NOMO-1 treated with DMSO at 0.1 percent for 48 hours (cell line): ENCODE measurements around the gene ZNF221.
A peak's percentile ranks its signal among the peaks of the same experiment; 100 is the strongest.
"Not testable (repeated sequence)": the region's sequence is repeated elsewhere in the genome, so short reads cannot be mapped to it uniquely, and the experiment has no call there.

Experiments
- DNase-seq: peaks from one replicate; lab custom pipeline; 2025; ENCODE audit not compliant: unreplicated experiment; lab: John Stamatoyannopoulos, UW

The ZNF221 gene

GRCh38 chr19:43950834-43951645, at the start of gene ZNF221:
Gene ZNF221 (plus strand): TSS chr19:43951228. CDS start chr19:43962727, 11,499 bp downstream.
- peak; percentile 93 for DNase-seq

DNA sequence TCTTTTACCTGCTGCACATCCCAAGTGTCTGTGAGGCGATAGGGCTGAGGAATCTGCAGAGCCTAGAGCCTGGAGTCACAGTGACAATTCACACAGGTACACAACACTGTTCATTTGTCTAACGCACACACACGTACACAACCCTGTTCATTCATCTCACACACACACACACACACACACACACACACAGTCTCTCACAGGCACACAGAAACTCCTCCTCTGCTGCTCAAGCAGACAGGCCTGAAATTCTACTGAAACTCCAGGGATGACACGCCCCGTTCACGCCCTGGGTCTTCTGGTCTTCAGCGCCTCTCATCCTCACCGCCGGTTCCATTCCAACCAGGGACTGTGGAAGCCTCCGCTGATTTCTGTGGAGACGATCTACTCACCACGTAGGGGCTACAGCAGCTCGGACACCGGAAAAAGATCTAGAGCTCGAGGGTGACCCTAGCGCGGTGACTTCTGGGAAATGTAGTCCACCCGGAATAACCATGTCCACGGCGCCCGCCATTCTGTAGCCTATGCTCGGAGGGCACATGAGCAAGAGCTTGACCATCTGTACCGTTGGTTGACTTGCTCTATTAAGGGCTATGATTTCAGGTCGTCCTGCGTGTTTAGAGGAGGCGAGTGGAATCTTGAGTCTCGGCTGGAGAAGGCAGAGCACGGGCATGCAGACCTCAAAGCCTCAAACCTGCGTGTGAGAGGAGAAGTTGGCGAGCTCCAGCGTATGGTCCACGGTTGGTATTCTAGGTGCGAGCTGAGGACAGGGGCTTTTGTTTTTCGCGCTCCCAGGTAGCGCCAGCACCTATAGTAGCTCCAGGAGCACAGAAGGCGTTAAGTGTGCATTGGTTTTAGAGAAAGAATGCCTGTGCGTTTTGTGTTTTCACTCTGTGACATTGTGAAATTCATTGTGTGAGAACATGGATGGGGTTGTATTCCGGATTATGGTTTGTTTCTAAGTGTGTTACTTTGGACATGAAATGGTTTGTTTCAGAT, 49.3 kb upstream of the ZNF221 start:
- DNase-seq: peak; percentile 46

DNA sequence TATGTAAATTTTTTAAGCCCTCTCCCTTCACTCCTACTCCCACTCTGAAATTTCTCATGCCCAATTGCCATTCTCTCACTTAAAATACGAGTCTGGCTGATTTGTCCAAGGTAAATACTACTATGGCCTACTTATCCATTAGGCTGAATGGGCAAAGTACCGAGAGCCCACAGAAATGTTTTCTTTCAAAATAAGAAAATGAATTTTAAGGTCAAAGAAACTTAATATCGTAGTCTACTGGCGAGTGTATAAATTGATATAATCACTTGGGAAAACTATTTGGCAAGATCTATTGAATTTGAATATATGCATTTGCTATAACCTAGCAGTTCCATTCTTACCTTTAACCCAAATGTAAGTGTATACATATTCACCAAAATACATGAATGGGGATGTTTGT, 48.6 kb upstream of the ZNF221 start:
- no peak for DNase-seq

DNA sequence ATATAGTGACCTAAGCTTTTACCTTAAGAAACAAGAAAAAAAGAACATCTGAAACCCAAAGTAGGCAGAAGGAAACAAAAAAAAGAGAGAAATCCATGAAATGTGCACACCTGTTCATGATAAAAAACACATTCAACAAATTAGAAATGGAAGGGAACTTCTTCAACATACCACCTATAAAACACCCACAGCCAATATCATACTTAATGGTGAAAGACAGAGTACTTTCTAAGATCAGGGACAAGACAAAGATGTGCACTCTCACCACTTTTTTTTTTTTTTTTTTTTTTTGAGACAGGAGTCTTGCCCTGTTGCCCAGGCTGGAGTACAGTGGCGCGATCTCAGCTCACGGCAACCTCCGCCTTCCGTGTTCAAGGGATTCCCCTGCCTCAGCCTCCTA, 45.1 kb upstream of the ZNF221 start:
- DNase-seq: no peak

DNA sequence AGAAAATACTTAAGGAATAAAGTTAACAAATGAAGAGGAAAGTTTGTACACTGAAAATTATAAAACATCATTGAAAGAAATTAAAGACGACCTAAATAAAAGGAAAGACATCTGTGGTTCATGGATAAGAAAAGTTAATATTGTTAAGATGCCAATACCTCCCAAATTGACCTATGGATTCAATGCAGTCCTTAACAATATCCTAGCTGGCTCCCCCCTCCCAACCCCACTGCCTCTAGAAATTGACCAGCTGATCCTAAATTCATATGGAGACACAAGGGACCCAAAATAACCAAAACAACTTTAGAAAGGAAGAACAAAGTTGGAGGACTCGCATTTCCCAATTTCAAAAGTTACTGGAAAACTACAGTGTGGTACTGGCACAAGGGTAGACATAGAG, 44.3 kb upstream of the ZNF221 start:
- DNase-seq: no peak

DNA sequence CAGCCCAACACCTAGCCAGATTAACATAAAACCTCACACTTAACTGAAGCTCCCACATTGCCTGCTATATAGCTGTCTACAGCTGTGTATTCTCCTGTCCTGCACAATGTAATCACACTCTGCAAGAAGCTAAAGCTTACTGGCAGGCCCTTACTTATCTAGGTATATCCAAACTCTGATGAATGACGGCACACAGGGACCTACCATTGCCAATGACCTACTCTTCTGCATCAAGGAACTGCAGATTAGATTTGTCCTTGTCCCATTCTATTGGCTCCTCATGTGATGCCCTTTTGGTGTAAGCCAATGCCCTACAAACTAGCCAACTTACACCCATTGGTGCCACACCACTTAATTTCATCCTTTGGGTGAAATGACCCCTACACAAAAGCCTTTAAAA, 42.4 kb upstream of the ZNF221 start:
- no peak for DNase-seq

DNA sequence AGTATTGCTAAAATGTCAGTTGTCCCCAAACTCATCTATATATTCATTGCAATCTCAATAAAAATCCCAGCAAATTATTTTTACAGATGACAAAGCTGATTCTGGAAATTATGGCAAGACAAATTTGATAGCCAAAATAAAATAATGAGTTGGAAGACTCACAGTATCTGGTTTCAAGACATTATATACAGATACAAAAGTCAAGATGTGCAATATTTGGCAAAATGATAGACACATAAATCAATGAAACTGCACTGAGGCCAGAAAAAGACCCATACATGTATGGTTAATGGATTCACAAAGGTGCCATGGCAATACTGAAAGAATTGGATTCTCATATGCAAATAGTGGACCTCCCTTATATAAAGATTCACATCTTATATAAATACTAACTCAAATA, 40.1 kb upstream of the ZNF221 start:
- no peak for DNase-seq

DNA sequence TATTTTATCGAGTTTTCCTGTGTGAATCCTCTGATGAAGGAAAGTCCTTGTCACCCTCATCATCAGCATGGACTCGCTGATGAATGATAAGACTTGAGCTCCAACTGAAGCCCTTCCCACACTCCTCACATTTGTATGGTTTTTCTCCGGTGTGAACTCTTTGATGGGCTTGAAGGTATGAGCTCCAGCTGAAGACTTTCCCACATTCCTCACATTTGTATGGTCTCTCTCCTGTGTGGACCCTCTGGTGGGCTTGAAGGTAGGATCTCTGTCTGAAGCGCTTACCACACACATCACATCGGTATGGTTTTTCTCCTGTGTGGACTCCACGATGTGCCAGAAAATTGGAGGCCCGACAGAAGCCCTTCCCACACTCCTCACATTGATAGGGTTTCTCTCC, 37.6 kb upstream of the ZNF221 start:
- DNase-seq: no peak

DNA sequence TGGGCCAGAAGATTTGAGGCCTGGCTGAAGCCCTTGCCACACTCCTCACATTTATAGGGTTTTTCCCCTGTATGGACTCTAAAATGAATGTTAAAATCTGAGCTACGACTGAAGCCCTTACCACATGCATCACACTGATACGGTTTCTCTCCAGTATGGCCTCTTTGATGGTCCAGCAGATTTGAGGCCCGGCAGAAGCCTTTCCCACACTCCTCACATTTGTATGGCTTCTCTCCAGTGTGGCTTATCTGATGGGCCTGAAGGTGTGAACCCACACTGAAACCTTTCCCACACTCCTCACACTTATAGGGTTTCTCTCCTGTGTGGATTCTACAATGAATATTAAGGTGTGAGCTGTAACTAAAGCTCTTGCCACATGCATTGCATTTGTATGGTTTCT, 37.0 kb upstream of the ZNF221 start:
- no peak for DNase-seq

- DNase-seq: no peak
Measured at GRCh38 chr19:43923875-43924274, 27.2 kb upstream of the ZNF221 start.

GRCh38 chr19:43928820-43929219, 22.2 kb upstream of the ZNF221 start:
- no peak for DNase-seq

DNA sequence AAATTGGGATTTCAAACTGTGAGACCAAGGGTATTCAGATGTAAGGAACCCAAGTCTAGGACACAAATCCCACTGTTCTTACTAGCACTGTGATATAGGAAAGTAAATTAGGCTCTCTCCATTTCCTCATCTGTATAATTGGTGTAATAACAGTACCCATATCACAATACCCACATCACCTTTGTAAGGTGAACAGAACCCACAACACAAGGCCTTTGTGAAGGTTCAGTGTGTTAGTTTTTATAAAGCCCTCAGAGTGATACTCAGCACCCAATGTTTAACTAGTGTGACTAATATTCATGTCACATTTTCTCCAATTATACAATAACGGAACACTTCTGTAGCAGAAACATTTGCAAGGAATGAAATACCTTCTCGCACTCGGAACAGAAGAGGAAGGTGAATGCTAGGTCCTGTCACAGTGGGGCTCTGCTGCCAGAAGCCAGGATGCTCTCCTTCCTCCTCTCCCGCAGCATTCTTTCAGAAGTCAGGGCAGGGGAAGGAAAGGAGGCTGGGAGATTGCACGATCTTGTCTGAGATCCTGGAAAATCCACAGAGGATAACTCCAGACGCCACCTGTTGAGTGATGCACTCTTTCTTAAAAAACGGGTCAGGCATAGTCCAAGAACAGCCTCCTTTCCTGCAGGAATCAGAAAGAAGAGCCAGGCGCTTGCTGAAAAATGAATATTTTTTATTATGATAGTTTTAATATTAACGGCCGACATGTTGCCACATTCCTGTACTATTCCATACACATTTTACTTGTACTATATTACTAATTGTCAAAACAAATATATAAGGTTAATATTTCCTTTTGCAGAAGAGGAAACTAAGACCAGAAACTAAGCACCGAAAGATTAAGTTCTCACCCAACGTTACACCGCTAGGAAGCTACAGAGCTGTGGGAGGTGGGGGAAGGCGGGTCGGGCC, 16.7 kb upstream of the ZNF221 start:
- no peak for DNase-seq

DNA sequence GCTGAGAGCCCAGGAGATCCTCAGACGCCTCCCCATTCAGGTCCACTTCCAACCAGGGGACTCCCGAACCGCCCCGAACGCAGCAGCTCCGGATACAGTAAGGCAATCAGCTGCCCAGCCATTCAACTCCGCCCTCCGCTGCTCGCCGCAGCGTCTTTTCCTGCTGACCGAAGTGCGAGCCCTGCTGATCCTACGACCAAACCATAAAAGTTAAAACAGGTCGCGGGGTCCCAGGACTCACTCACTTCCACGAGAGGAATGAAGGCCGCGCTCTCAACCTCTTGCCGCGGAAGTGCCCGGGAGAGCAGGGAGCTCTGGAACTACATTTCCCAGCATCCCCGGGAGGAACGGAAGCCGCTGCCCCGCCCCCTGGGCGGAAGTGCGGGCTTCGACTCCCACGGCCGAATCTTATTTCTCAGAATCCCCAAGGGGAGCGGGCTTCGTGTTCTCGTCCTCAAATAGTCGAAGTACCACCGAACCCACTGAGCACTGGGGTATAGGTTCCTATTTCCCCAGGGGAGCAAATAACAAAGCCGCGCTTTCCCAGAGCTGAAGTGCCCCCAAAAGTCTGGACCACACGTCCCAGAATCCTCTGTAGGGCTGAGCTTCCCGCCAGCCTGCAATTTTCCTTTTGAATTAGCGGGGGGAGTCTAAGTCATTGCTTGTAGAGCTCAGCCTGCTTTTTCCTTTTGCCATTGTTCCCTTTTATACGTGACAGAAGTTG, 15.9 kb upstream of the ZNF221 start, which contains the start of gene ZNF45:
Gene ZNF45, minus strand, starts transcription at position 298 of the 724 bp plus-strand sequence. CDS start 13,097 bp downstream, outside the sequence.
- peak; percentile 86 for DNase-seq

DNA sequence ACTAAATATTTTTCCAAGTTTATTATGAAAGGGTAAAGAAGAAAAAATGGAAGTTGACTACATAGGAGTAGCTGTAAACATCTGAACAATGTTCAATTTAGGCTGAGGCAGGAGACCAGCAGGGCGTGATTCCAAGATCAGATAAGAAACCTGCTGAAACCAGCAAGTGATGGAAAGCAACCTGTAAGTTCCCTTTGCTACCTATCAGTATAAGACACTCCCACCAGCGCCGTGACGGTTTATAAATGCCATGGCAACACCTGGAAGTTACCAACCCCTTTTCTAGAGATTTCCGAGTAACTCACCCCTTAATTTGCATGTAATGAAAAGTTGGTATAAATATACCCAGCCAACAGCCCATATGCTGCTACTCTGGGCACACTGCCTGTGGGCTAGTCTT, 14.8 kb upstream of the ZNF221 start:
- DNase-seq: no peak

- DNase-seq: no peak
Measured at GRCh38 chr19:43939557-43940260, 11.3 kb upstream of the ZNF221 start.

DNA sequence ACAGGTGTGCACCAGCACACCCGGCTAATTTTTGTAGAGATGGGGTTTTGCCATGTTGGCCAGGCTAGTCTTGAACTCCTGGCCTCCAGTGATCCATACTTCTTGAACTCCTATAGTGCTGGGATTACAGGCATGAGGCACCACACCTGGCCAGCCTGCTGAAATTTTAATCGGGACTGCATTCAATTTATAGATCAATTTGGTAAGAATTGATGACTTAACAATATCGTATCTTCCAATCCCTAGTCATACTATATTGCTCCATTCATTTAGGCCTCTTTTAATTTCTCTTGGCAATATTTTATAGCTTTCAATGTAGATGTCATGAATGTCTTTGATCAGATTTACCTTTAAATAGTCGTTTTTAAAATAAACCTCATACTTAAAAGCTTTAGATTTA, 10.3 kb upstream of the ZNF221 start:
- DNase-seq: no peak

DNA sequence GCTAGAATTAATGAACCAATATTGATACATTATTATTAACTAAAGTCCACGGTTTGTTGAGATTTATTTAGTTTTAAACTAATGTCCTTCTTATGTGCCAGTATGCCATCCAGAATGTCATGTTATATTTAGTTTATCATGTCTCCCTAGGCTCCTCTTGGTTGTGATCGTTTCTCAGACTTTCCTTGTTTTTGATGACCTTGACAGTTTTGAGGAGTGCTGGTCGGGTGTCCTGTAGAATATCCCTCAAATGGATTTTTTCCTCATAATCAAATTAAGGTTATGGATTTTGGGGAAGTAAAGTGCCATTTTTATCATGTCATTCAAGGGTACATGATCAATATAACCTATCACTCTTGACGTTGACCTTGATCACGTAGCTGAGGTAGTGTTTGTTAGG, 9.8 kb upstream of the ZNF221 start:
- no peak for DNase-seq

DNA sequence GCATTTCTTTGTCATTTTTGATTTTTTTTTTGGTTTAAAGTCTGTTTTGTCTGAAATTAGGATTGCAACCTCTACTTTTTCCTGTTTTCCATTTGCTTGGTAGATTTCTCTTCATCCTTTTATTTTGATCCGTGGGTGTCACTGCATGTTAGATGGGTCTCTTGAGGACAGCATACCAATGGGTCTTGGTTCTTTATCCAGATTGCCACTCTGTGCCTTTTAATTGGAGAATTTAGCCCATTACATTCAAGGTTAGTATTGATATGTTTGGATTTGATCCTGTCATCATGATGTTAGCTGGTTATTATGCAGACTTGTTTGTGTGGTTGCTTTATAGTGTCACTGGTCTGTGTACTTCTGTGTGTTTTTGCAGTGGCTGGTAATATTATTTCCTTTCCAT, 3.6 kb upstream of the ZNF221 start:
- not testable (repeated sequence) for DNase-seq

DNA sequence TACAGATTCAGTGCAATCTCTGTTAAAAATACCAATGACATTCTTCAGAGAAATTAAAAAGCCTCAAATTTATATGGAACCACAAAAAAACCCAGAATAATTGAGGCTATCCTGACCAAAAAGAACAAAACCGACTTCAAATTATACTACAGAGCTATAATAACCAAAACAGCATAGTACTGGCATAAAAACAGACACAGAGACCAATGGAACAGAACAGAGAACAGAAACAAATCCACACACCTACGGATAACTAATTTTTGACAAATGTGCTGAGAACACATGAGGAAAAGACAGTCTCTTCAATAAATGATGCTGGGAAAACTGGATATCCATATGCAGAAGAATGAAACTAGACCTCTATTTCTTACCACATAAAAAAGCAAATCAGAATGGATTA, 1.2 kb upstream of the ZNF221 start:
- DNase-seq: not testable (repeated sequence)
